GM11168 (cell line): ENCODE measurements around the gene PPP6R2.

Experiments
- in situ Hi-C: fragments of 300-500 bp; cut with MboI; formaldehyde crosslinking; loops from one replicate; pipeline ENCODE4 v1.12.0; 2022; ENCODE audit warnings: low sequenced_read_pairs; ENCODE audit not compliant: unreplicated experiment

Gene PPP6R2

GRCh38 chr22:50315289-50316113, 27.6 kb upstream of the PPP6R2 start:
- in situ Hi-C loops = no loop called here

GRCh38 chr22:50316114-50317065, 26.7 kb upstream of the PPP6R2 start:
- in situ Hi-C loops = no loop called here

- in situ Hi-C loops = no loop called here
Measured at GRCh38 chr22:50317178-50317577, 25.9 kb upstream of the PPP6R2 start.

GRCh38 chr22:50317674-50318073, 25.5 kb upstream of the PPP6R2 start:
- in situ Hi-C loops = no loop called here

GRCh38 chr22:50318356-50318697, 24.8 kb upstream of the PPP6R2 start:
- in situ Hi-C loops = no loop called here

- in situ Hi-C loops = no loop called here
Measured at GRCh38 chr22:50318698-50319411, 24.3 kb upstream of the PPP6R2 start.

GRCh38 chr22:50319503-50319951, 23.6 kb upstream of the PPP6R2 start:
- in situ Hi-C loops = no loop called here

GRCh38 chr22:50320116-50320515, 23.0 kb upstream of the PPP6R2 start:
- in situ Hi-C loops = loop anchor here (10.0 kb wide), 1 partner anchor 45 kb away; the partner anchor contains the start of gene MAPK11

- in situ Hi-C loops = loop anchor here (10.0 kb wide), 1 partner anchor 46 kb away; the partner anchor contains the start of gene MAPK11
Measured at GRCh38 chr22:50320671-50321325, 22.3 kb upstream of the PPP6R2 start.

- in situ Hi-C loops = loop anchor here (10.0 kb wide), 1 partner anchor 48 kb away; the partner anchor contains the start of gene MAPK11
Measured at GRCh38 chr22:50322382-50323104, 20.6 kb upstream of the PPP6R2 start.

- in situ Hi-C loops = loop anchor here (10.0 kb wide), 1 partner anchor 49 kb away; the partner anchor contains the start of gene MAPK11
Measured at GRCh38 chr22:50323900-50324299, 19.2 kb upstream of the PPP6R2 start.

GRCh38 chr22:50325444-50326224, 17.5 kb upstream of the PPP6R2 start:
- in situ Hi-C loops = loop anchor here (5.0 to 10.0 kb wide), 2 partner anchors 33 to 51 kb away; partner anchors contain the start of gene MAPK11

GRCh38 chr22:50326225-50326955, 16.7 kb upstream of the PPP6R2 start:
- in situ Hi-C loops = loop anchor here (5.0 to 10.0 kb wide), 2 partner anchors 34 to 52 kb away; partner anchors contain the start of gene MAPK11

GRCh38 chr22:50326956-50327710, 16.0 kb upstream of the PPP6R2 start, which contains the start of gene DENND6B:
Gene DENND6B, minus strand, starts transcription at chr22:50327012. Its CDS starts 24 bp downstream, at chr22:50326988.
- in situ Hi-C loops = loop anchor here (5.0 to 10.0 kb wide), 2 partner anchors 35 to 52 kb away; partner anchors contain the start of gene MAPK11

GRCh38 chr22:50327711-50328019, 15.5 kb upstream of the PPP6R2 start:
- in situ Hi-C loops = loop anchor here (5.0 to 10.0 kb wide), 2 partner anchors 35 to 53 kb away; partner anchors contain the start of gene MAPK11

GRCh38 chr22:50329236-50329635, 13.9 kb upstream of the PPP6R2 start:
- in situ Hi-C loops = loop anchor here (5.0 to 10.0 kb wide), 2 partner anchors 37 to 54 kb away; partner anchors contain the start of gene MAPK11
